ENCODE measurements around the gene USP6NL. TPM values are rescaled to one million over a fixed set of nuclear protein-coding genes. Genes with fewer than 3 reads are reported as not detected.

Gene USP6NL
- total and polyA plus RNA-seq, 10 of the 15 experiments (the other 5 are each of a cell fraction or from before 2014, with no cell fraction given), result 4.0 to 27.7 (median 18.2) TPM

GRCh38 chr10:11562888-11563287, 48.6 kb downstream of the USP6NL start:
- FAIRE-seq (no peak), ATAC-seq (no peak), DNase-seq (ENCODE audit: low read depth, low spot score) (no peak)
- BruUV-seq (replicated peaks), result no TSS peak
- Histone ChIP-seq H3K27me3 (replicated peaks in 1 of 2; ENCODE audit: control insufficient read depth in 2 of 2, insufficient read depth in 2 of 2, low read length in 1 of 2) (no peaks in the 10 kb centered on the region), H3K4me3 (no peak overlapping the region), H3K79me2 (ENCODE audit: control insufficient read depth, insufficient read depth, low read length) (peaks cover 83% of the 10 kb centered on the region), H3K36me3 (ENCODE audit: control insufficient read depth in 2 of 2, insufficient read depth in 2 of 2, low read length in 1 of 2) (peaks cover 0 to 4% of the 10 kb centered on the region in 2 experiments; a peak in 1 of 4 replicates), H3K27ac (ENCODE audit: control insufficient read depth, insufficient read depth) (no peak overlapping the region), H2AFZ (ENCODE audit: control insufficient read depth, low read depth, low read length) (no peak overlapping the region), H3K9ac (ENCODE audit: control insufficient read depth, insufficient read depth, low read length) (no peak overlapping the region), H4K20me1 (ENCODE audit: control insufficient read depth, insufficient read depth) (no peaks in the 10 kb centered on the region), H3K9me3 (replicated peaks; ENCODE audit: control insufficient read depth, insufficient read depth, low read length) (no peaks in the 10 kb centered on the region; the same call in 1 of the 3 replicates), H3K4me2 (ENCODE audit: control insufficient read depth, insufficient read depth) (no peak overlapping the region), H3K4me1 (ENCODE audit: control insufficient read depth, insufficient read depth, low read length) (peaks cover 15% of the 10 kb centered on the region; the same call in 1 of the 2 replicates)
- CTCF ChIA-PET, result interaction anchor here (1.2 kb wide), 1 partner anchor 44 kb away, joined by 4 read pairs; no protein-coding TSS in a partner anchor
- 96% methylated on average over 1 of the region's 1 CpG for WGBS (ENCODE audit: insufficient coverage, insufficient replicate concordance, low lambda C conversion rate, missing lambda C conversion rate)
- in situ Hi-C loops (cut with MboI) (no loop called here), intact Hi-C loops (cut with micrococcal nuclease; ENCODE audit: unreplicated experiment) (no loop called here)
- RAD21 ChIA-PET (ENCODE audit: unreplicated experiment), result interaction anchor here (2.1 kb wide), 1 partner anchor 10 kb away, joined by 5 read pairs; no protein-coding TSS in a partner anchor
- TF ChIP-seq POU2F2 (IDR thresholded peaks at IDR 0.05; ENCODE audit: borderline replicate concordance, low read depth, low read length) (no peak), NBN (IDR thresholded peaks at IDR 0.05) (no peak), NRF1 (conservative IDR thresholded peaks at IDR 0.05; ENCODE audit: low read depth, low read length) (no peak), IRF4 (IDR thresholded peaks at IDR 0.05; ENCODE audit: low read depth, low read length) (no peak)
- SMC1A ChIA-PET (ENCODE audit: uncharacterized antibody, unreplicated experiment), result interaction anchor here (1.0 to 4.6 kb wide), 4 partner anchors 10 to 32 kb away, joined by 3 to 21 read pairs (median 6); no protein-coding TSS in a partner anchor
- POLR2A ChIA-PET, result no interaction called here

GRCh38 chr10:11560076-11560709, 51.3 kb downstream of the USP6NL start:
- ChIA-PET CTCF (interaction anchor here (0.6 to 1.9 kb wide), 5 partner anchors 13 to 166 kb away, joined by 3 to 7 read pairs (median 3); no protein-coding TSS in a partner anchor), POLR2A (interaction anchor here (0.6 to 1.0 kb wide), 2 partner anchors 39 to 117 kb away, joined by 4 to 6 read pairs; no protein-coding TSS in a partner anchor), RAD21 (ENCODE audit: unreplicated experiment) (interaction anchor here (1.1 to 2.9 kb wide), 7 partner anchors 9 to 139 kb away, joined by 3 to 24 read pairs (median 4); no protein-coding TSS in a partner anchor), SMC1A (ENCODE audit: uncharacterized antibody, unreplicated experiment) (interaction anchor here (0.7 to 4.6 kb wide), 17 partner anchors 8 to 418 kb away, joined by 3 to 21 read pairs (median 5); no protein-coding TSS in a partner anchor)
- no peak for FAIRE-seq
- peak; percentile 94 for ATAC-seq
- no peak overlapping the region for H2AFZ ChIP-seq (ENCODE audit: control insufficient read depth, low read depth, low read length)
- no TSS peak for BruUV-seq (replicated peaks)
- peak overlapping the region; percentile 61; the same call in 1 of the 2 replicates for H3K4me2 ChIP-seq (ENCODE audit: control insufficient read depth, insufficient read depth)
- 24% methylated on average over 4 of the region's 4 CpGs for WGBS (ENCODE audit: insufficient coverage, insufficient replicate concordance, low lambda C conversion rate, missing lambda C conversion rate)
- no peak overlapping the region for H3K4me3 ChIP-seq
- in situ Hi-C loops (cut with MboI) (no loop called here), intact Hi-C loops (cut with micrococcal nuclease; ENCODE audit: unreplicated experiment) (no loop called here)
- H3K27me3 ChIP-seq (replicated peaks in 1 of 2; ENCODE audit: control insufficient read depth in 2 of 2, insufficient read depth in 2 of 2, low read length in 1 of 2), result no peaks in the 10 kb centered on the region
- peaks cover 86% of the 10 kb centered on the region for H3K79me2 ChIP-seq (ENCODE audit: control insufficient read depth, insufficient read depth, low read length)
- peaks cover 26% of the 10 kb centered on the region; the same call in 1 of the 2 replicates for H3K4me1 ChIP-seq (ENCODE audit: control insufficient read depth, insufficient read depth, low read length)
- no peak overlapping the region for H3K27ac ChIP-seq (ENCODE audit: control insufficient read depth, insufficient read depth)
- no peaks in the 10 kb centered on the region; the same call in none of the 3 replicates for H3K9me3 ChIP-seq (replicated peaks; ENCODE audit: control insufficient read depth, insufficient read depth, low read length)
- H3K36me3 ChIP-seq (ENCODE audit: control insufficient read depth in 2 of 2, insufficient read depth in 2 of 2, low read length in 1 of 2), result peaks cover 0 to 4% of the 10 kb centered on the region in 2 experiments; a peak in 1 of 4 replicates
- H3K9ac ChIP-seq (ENCODE audit: control insufficient read depth, insufficient read depth, low read length), result no peak overlapping the region
- peak; percentile 35 for DNase-seq (ENCODE audit: low read depth, low spot score)
- H4K20me1 ChIP-seq (ENCODE audit: control insufficient read depth, insufficient read depth), result no peaks in the 10 kb centered on the region
- TF ChIP-seq MXI1 (IDR thresholded peaks at IDR 0.05; ENCODE audit: low read depth, low read length) (no peak), EGR1 (IDR thresholded peaks at IDR 0.05; ENCODE audit: borderline replicate concordance in 1 of 2, low read depth in 2 of 2, low read length in 2 of 2) (no peak), EED (IDR thresholded peaks at IDR 0.05; ENCODE audit: low read depth) (no peak), ESRRA (IDR thresholded peaks at IDR 0.05; ENCODE audit: low read length) (no peak), E4F1 (IDR thresholded peaks at IDR 0.05; ENCODE audit: borderline replicate concordance, partially characterized antibody) (no peak), ASH2L (IDR thresholded peaks at IDR 0.05; ENCODE audit: borderline replicate concordance, low read depth) (no peak), MEF2A (IDR thresholded peaks at IDR 0.05; ENCODE audit: insufficient read depth, low read depth, low read length) (0 out of 2 replicates have a peak, but pooled peaks have one; percentile 33), TARDBP (IDR thresholded peaks at IDR 0.05; ENCODE audit: borderline replicate concordance) (no peak), BMI1 (IDR thresholded peaks at IDR 0.05; ENCODE audit: borderline replicate concordance) (no peak)

All from GM12878 (cell line).